Suprapubic skin (tissue), 4 donors: Measurements from ENCODE around the gene ITPR2.
"Not testable (repeated sequence)": the region's sequence is repeated elsewhere in the genome, so short reads cannot be mapped to it uniquely, and the experiment has no call there.

ENCODE experiments used
- EP300 ChIP-seq: sonication (generic); formaldehyde crosslinking; IDR thresholded peaks from one replicate; pipeline ENCODE4 v1.6.1; 2017; ENCODE audit warnings: antibody characterized with exemption
- POLR2A ChIP-seq, 2 donors: fragments of 450-650 bp; IDR thresholded peaks; one replicate each; pipeline ENCODE4 v1.6.1; 2017; ENCODE audit warnings: antibody characterized with exemption in 2 of 2, mild to moderate bottlenecking in 2 of 2, moderate library complexity in 2 of 2
- POLR2AphosphoS5 ChIP-seq, 3 donors: sonication (generic); formaldehyde crosslinking; IDR thresholded peaks; one replicate each; pipeline ENCODE4 v1.6.1; 2017; ENCODE audit warnings: antibody characterized with exemption in 3 of 3
- TF ChIP-seq, protein P1 (sequence below), 2 donors: fragments of 200-600 bp in 1 of 2; fragments of 450-650 bp in 1 of 2; sonication (generic) in 1 of 2; IDR thresholded peaks; one replicate each; pipeline ENCODE4 v1.5.1; 2016 to 2019; ENCODE audit warnings: antibody characterized with exemption in 2 of 2, mild to moderate bottlenecking in 1 of 2, moderate library complexity in 1 of 2

DNA sequence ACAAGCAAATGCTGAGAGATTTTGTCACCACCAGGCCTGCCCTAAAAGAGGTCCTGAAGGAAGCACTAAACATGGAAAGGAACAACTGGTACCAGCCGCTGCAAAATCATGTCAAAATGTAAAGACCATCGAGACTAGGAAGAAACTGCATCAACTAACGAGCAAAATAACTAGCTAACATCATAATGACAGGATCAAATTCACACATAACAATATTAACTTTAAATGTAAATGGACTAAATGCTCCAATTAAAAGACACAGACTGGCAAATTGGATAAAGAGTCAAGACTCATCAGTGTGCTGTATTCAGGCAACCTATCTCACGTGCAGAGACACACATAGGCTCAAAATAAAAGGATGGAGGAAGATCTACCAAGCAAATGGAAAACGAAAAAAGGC lies 161.5 kb downstream of the ITPR2 start:
- TF ChIP-seq POLR2AphosphoS5 (IDR thresholded peaks at IDR 0.05); POLR2A (IDR thresholded peaks at IDR 0.05); EP300: not testable (repeated sequence)
- TF ChIP-seq, protein P1, sequence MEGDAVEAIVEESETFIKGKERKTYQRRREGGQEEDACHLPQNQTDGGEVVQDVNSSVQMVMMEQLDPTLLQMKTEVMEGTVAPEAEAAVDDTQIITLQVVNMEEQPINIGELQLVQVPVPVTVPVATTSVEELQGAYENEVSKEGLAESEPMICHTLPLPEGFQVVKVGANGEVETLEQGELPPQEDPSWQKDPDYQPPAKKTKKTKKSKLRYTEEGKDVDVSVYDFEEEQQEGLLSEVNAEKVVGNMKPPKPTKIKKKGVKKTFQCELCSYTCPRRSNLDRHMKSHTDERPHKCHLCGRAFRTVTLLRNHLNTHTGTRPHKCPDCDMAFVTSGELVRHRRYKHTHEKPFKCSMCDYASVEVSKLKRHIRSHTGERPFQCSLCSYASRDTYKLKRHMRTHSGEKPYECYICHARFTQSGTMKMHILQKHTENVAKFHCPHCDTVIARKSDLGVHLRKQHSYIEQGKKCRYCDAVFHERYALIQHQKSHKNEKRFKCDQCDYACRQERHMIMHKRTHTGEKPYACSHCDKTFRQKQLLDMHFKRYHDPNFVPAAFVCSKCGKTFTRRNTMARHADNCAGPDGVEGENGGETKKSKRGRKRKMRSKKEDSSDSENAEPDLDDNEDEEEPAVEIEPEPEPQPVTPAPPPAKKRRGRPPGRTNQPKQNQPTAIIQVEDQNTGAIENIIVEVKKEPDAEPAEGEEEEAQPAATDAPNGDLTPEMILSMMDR (IDR thresholded peaks at IDR 0.05): not testable (repeated sequence)
